ENCODE results near the gene CDH16.

DNA sequence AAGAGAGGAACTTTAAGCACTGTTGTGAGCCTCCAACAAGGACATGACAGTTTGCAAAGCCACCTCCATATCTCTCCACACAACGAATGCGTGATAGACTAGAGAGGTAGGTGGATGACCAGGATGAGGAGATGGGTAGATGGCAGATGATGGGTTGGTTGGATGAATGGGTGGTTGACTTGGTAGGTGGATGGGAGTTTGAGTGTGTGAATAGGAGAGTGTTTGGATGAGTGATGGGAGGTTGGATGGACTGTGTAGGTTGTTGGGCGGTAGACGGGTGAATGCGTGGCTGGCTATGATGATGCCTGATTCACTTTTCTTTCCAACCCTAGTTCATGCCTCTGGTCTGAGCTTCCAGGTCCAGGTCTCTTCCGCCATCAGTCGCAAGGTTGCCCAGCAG is 4.1 kb downstream of the CDH16 start:
- no peak for TF ChIP-seq TAF1 (IDR thresholded peaks at IDR 0.05; ENCODE audit: borderline replicate concordance, insufficient read depth, low read length)
- no peak for TF ChIP-seq POLR2AphosphoS5 (IDR thresholded peaks at IDR 0.05; ENCODE audit: low read depth, low read length)
- no peak for TF ChIP-seq SIN3A (IDR thresholded peaks at IDR 0.05; ENCODE audit: borderline replicate concordance, insufficient read depth, low read length)
